ENCODE data around the gene GALNS.
A peak's percentile ranks its signal among the peaks of the same experiment; 100 is the strongest.
"Not testable (repeated sequence)": the region's sequence is repeated elsewhere in the genome, so short reads cannot be mapped to it uniquely, and the experiment has no call there.

GALNS gene

GRCh38 chr16:88834670-88835069 is 22.1 kb downstream of the GALNS start:
- no peak for DNase-seq

- DNase-seq: no peak
These were observed 23.7 kb downstream of the GALNS start for GRCh38 chr16:88833086-88833485.

GRCh38 chr16:88831838-88832237 is 24.9 kb downstream of the GALNS start:
- DNase-seq: no peak

- no peak for DNase-seq
These were observed 26.0 kb downstream of the GALNS start for GRCh38 chr16:88830783-88831182.

- DNase-seq: no peak
These were observed 26.5 kb downstream of the GALNS start for GRCh38 chr16:88830258-88830657.

GRCh38 chr16:88828711-88829110 is 28.0 kb downstream of the GALNS start:
- no peak for DNase-seq

- no peak for DNase-seq
These were observed 29.0 kb downstream of the GALNS start for GRCh38 chr16:88827727-88828126.

- DNase-seq: no peak
These were observed 30.5 kb downstream of the GALNS start for GRCh38 chr16:88826070-88826840.

- DNase-seq: no peak
These were observed 31.6 kb downstream of the GALNS start for GRCh38 chr16:88825146-88825545.

GRCh38 chr16:88824256-88825077 is 32.3 kb downstream of the GALNS start:
- DNase-seq: no peak

GRCh38 chr16:88823646-88824045 is 33.1 kb downstream of the GALNS start:
- not testable (repeated sequence) for DNase-seq

GRCh38 chr16:88822281-88823040 is 34.3 kb downstream of the GALNS start:
- no peak for DNase-seq

- DNase-seq: no peak
These were observed 35.4 kb downstream of the GALNS start for GRCh38 chr16:88821168-88821850.

GRCh38 chr16:88820385-88821025 is 36.2 kb downstream of the GALNS start:
- DNase-seq: no peak

GRCh38 chr16:88819126-88819525 is 37.6 kb downstream of the GALNS start:
- no peak for DNase-seq

- no peak for DNase-seq
These were observed 38.2 kb downstream of the GALNS start for GRCh38 chr16:88818575-88818874.

GRCh38 chr16:88817785-88818574 is 38.8 kb downstream of the GALNS start:
- no peak for DNase-seq

- no peak for DNase-seq
These were observed 39.8 kb downstream of the GALNS start for GRCh38 chr16:88816736-88817535.

- DNase-seq: peak; percentile 36
These were observed 40.7 kb downstream of the GALNS start for GRCh38 chr16:88815901-88816589.

GRCh38 chr16:88815227-88815626 is 41.5 kb downstream of the GALNS start:
- DNase-seq: no peak
